ENCODE results near the gene ZNF674. TPM values are rescaled to one million over a fixed set of nuclear protein-coding genes. Genes with fewer than 3 reads are reported as not detected.

Gene ZNF674
- total and polyA plus RNA-seq, 2 donors (not counting 3 experiments of a cell fraction or from before 2014, with no cell fraction given), result 2.5 to 6.7 TPM

GRCh38 chrX:46561824-46562657 lies 16.8 kb upstream of the ZNF674 start:
- no peaks in the 10 kb centered on the region for H3K9me3 ChIP-seq (replicated peaks; ENCODE audit: control insufficient read depth, insufficient read depth, low read length)
- FAIRE-seq, result no peak
- H3K4me3 ChIP-seq (replicated peaks in 1 of 3; ENCODE audit: insufficient read depth in 1 of 3, low read depth in 1 of 3, low read length in 3 of 3), result no peak overlapping the region
- H2AFZ ChIP-seq (ENCODE audit: low read depth, low read length), result no peak overlapping the region
- H3K79me2 ChIP-seq (ENCODE audit: control insufficient read depth, insufficient read depth, low read length), result no peaks in the 10 kb centered on the region
- no peaks in the 10 kb centered on the region for H3K36me3 ChIP-seq (ENCODE audit: control insufficient read depth in 2 of 2, extremely low read depth in 1 of 2, insufficient read depth in 2 of 2, low read length in 2 of 2)
- BruUV-seq (replicated peaks), result no TSS peak
- H3K9ac ChIP-seq (replicated peaks; ENCODE audit: extremely low read depth, insufficient read depth, low read length), result no peak overlapping the region
- no peak for DNase-seq (ENCODE audit: low read depth, low spot score)
- intact Hi-C loops (cut with micrococcal nuclease) (no loop called here), dilution Hi-C loops (cut with MboI; ENCODE audit: extremely low pct_ligation_motif_present, low sequenced_read_pairs) (no loop called here)
- no peaks in the 10 kb centered on the region for H4K20me1 ChIP-seq (replicated peaks; ENCODE audit: control insufficient read depth, extremely low read depth, insufficient read depth, low read length)
- TF ChIP-seq, protein P1, sequence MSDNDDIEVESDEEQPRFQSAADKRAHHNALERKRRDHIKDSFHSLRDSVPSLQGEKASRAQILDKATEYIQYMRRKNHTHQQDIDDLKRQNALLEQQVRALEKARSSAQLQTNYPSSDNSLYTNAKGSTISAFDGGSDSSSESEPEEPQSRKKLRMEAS (IDR thresholded peaks at IDR 0.05; ENCODE audit: insufficient read depth, insufficient read length), result no peak
- TF ChIP-seq JUN (IDR thresholded peaks at IDR 0.05; ENCODE audit: borderline replicate concordance, insufficient read depth, insufficient read length, low read depth), result no peak
- TF ChIP-seq POLR2A (IDR thresholded peaks at IDR 0.05; ENCODE audit: low read depth, low read length), result no peak
- POLR2A ChIA-PET, result no interaction called here
- H3K9me1 ChIP-seq (replicated peaks; ENCODE audit: control insufficient read depth, extremely low read depth, insufficient read depth, low read length), result no peaks in the 10 kb centered on the region
- H3K4me1 ChIP-seq (ENCODE audit: control insufficient read depth, extremely low read depth, insufficient read depth, low read length), result no peaks in the 10 kb centered on the region
- CTCF ChIA-PET, result interaction anchor here (1.2 to 1.3 kb wide), 2 partner anchors 10 to 80 kb away, joined by 3 to 4 read pairs; no protein-coding TSS in a partner anchor
- no peak overlapping the region for H3K27ac ChIP-seq (ENCODE audit: insufficient read depth, low read depth, low read length)
- no peak overlapping the region for H3K4me2 ChIP-seq (ENCODE audit: insufficient read depth, low read length)
- no peaks in the 10 kb centered on the region for H3K27me3 ChIP-seq (ENCODE audit: control insufficient read depth in 2 of 2, insufficient read depth in 2 of 2, low read length in 2 of 2)

- dilution Hi-C loops (cut with MboI; ENCODE audit: extremely low pct_ligation_motif_present, low sequenced_read_pairs) (no loop called here), intact Hi-C loops (cut with micrococcal nuclease) (loop anchor here (10.0 kb wide), 2 partner anchors 196 to 536 kb away; partner anchors contain the start of gene SLC9A7)
- no peak for TF ChIP-seq FOS (IDR thresholded peaks at IDR 0.05; ENCODE audit: borderline replicate concordance, insufficient read depth, low read length)
- no peaks in the 10 kb centered on the region for H3K9me3 ChIP-seq (replicated peaks; ENCODE audit: control insufficient read depth, insufficient read depth, low read length)
- no TSS peak for BruUV-seq (replicated peaks)
- H3K9ac ChIP-seq (replicated peaks; ENCODE audit: extremely low read depth, insufficient read depth, low read length), result no peak overlapping the region
- FAIRE-seq, result no peak
- H3K27me3 ChIP-seq (ENCODE audit: control insufficient read depth in 2 of 2, insufficient read depth in 2 of 2, low read length in 2 of 2), result no peaks in the 10 kb centered on the region
- H3K4me3 ChIP-seq (replicated peaks in 1 of 3; ENCODE audit: insufficient read depth in 1 of 3, low read depth in 1 of 3, low read length in 3 of 3), result no peak overlapping the region
- CTCF ChIA-PET, result interaction anchor here (1.3 kb wide), 1 partner anchor 83 kb away, joined by 4 read pairs; no protein-coding TSS in a partner anchor
- H3K36me3 ChIP-seq (ENCODE audit: control insufficient read depth in 2 of 2, extremely low read depth in 1 of 2, insufficient read depth in 2 of 2, low read length in 2 of 2), result no peaks in the 10 kb centered on the region
- POLR2A ChIA-PET, result no interaction called here
- H4K20me1 ChIP-seq (replicated peaks; ENCODE audit: control insufficient read depth, extremely low read depth, insufficient read depth, low read length), result no peaks in the 10 kb centered on the region
- no peaks in the 10 kb centered on the region for H3K79me2 ChIP-seq (ENCODE audit: control insufficient read depth, insufficient read depth, low read length)
- no peaks in the 10 kb centered on the region for H3K9me1 ChIP-seq (replicated peaks; ENCODE audit: control insufficient read depth, extremely low read depth, insufficient read depth, low read length)
- H3K27ac ChIP-seq (ENCODE audit: insufficient read depth, low read depth, low read length), result no peak overlapping the region
- no peak overlapping the region for H2AFZ ChIP-seq (ENCODE audit: low read depth, low read length)
- no peak for DNase-seq (ENCODE audit: low read depth, low spot score)
- H3K4me1 ChIP-seq (ENCODE audit: control insufficient read depth, extremely low read depth, insufficient read depth, low read length), result no peaks in the 10 kb centered on the region
- no peak overlapping the region for H3K4me2 ChIP-seq (ENCODE audit: insufficient read depth, low read length)
These were observed 13.8 kb upstream of the ZNF674 start for GRCh38 chrX:46559062-46559461.

All from endothelial cell of umbilical vein (primary cell).